ENCODE results near the gene CPS1.

DNA sequence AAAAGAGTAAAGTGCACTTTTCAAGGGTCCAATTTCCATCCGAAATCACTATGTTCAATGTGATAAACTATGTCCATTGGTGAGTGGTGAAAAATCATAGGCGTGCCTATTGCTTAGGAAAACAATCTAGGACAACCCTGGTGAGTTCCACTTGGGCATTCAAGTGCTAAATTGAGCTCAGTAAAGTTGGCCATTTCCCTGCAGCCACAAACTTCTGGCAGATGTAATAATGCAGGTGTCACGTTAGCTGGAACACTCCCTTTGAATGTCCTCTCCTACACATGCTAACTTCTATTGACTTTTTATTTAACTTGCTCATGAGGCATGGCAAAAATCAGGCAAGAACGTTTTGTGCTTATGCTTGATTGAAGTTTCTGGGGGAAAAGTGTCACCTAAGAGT lies 67.1 kb downstream of the CPS1 start:
- TF ChIP-seq, protein P1, sequence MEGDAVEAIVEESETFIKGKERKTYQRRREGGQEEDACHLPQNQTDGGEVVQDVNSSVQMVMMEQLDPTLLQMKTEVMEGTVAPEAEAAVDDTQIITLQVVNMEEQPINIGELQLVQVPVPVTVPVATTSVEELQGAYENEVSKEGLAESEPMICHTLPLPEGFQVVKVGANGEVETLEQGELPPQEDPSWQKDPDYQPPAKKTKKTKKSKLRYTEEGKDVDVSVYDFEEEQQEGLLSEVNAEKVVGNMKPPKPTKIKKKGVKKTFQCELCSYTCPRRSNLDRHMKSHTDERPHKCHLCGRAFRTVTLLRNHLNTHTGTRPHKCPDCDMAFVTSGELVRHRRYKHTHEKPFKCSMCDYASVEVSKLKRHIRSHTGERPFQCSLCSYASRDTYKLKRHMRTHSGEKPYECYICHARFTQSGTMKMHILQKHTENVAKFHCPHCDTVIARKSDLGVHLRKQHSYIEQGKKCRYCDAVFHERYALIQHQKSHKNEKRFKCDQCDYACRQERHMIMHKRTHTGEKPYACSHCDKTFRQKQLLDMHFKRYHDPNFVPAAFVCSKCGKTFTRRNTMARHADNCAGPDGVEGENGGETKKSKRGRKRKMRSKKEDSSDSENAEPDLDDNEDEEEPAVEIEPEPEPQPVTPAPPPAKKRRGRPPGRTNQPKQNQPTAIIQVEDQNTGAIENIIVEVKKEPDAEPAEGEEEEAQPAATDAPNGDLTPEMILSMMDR (IDR thresholded peaks at IDR 0.05), result no peak
- TF ChIP-seq EP300 (IDR thresholded peaks at IDR 0.05), result no peak
- no peak for TF ChIP-seq POLR2A (IDR thresholded peaks at IDR 0.05)
- TF ChIP-seq POLR2AphosphoS5 (IDR thresholded peaks at IDR 0.05), result no peak

Measured in upper lobe of left lung (tissue), 4 donors.